PC-3 (cell line): Measurements from ENCODE around the gene MAP1B. TPM values are rescaled to one million over a fixed set of nuclear protein-coding genes. Genes with fewer than 3 reads are reported as not detected.

ENCODE experiments used
- ATAC-seq: fragments of 200-7000 bp; cut with Tn5 transposase; 2 replicates; pipeline ENCODE4 v1.9.1; 2020; ENCODE audit warnings: mild to moderate bottlenecking, moderate library complexity
- BruUV-seq: library from RNA; stranded (reverse); fragments of 400-500 nt; replicated peaks from 2 replicates; lab custom pipeline; 2021; lab: Mats Ljungman, UMichigan
- CTCF ChIA-PET: fragments of 300-600 bp; sonication (Branson Sonifier 250); formaldehyde crosslinking; loops from one replicate; lab custom pipeline; 2022; ENCODE audit warnings: antibody characterized with exemption; lab: Charles Lee
- POLR2A ChIA-PET: fragments of 300-600 bp; sonication (Branson Sonifier 250); formaldehyde crosslinking; loops from one replicate; lab custom pipeline; 2022; ENCODE audit warnings: antibody characterized with exemption; ENCODE audit not compliant: unreplicated experiment; lab: Charles Lee
- DNase-seq: peaks from one replicate; pipeline ENCODE4 v3.0.0-alpha.2; 2015
- H2AFZ ChIP-seq: fragments of 300-600 bp; sonication (generic); 2 replicates; pipeline ENCODE4 v1.6.0; 2016; ENCODE audit warnings: antibody characterized with exemption, low read length
- H3F3A ChIP-seq: fragments of 300-600 bp; sonication (generic); one replicate; pipeline ENCODE4 v1.6.0; 2017; ENCODE audit warnings: antibody characterized with exemption, low read length, control low read depth, mild to moderate bottlenecking; ENCODE audit not compliant: unreplicated experiment
- H3K27ac ChIP-seq: fragments of 300-600 bp; sonication (generic); 2 replicates; pipeline ENCODE4 v1.5.1; 2016; ENCODE audit warnings: mild to moderate bottlenecking, low read length
- H3K27me3 ChIP-seq: fragments of 300-600 bp; sonication (generic); 2 replicates; pipeline ENCODE4 v1.6.1; 2016; ENCODE audit warnings: low read length, mixed read lengths
- H3K36me3 ChIP-seq: fragments of 300-600 bp; sonication (generic); 2 replicates; pipeline ENCODE4 v1.6.1; 2016; ENCODE audit warnings: low read depth, mixed run types, low read length, mixed read lengths
- H3K4me1 ChIP-seq: fragments of 300-600 bp; sonication (generic); 2 replicates; pipeline ENCODE4 v1.5.1; 2016; ENCODE audit warnings: low read length; ENCODE audit not compliant: insufficient read depth
- H3K4me2 ChIP-seq: fragments of 300-600 bp; sonication (generic); 2 replicates; pipeline ENCODE4 v1.6.0; 2016; ENCODE audit warnings: low read length
- H3K4me3 ChIP-seq: fragments of 300-600 bp; sonication (generic); 2 replicates; pipeline ENCODE4 v1.5.1; 2016; ENCODE audit warnings: mild to moderate bottlenecking, low read length, mixed read lengths
- H3K79me2 ChIP-seq: fragments of 300-600 bp; sonication (generic); 2 replicates; pipeline ENCODE4 v1.6.1; 2017; ENCODE audit warnings: low read length, mixed read lengths
- H3K9ac ChIP-seq: fragments of 300-600 bp; sonication (generic); 2 replicates; pipeline ENCODE4 v1.6.0; 2016; ENCODE audit warnings: mild to moderate bottlenecking, low read length
- H3K9me2 ChIP-seq: fragments of 300-600 bp; sonication (generic); replicated peaks from 2 replicates; pipeline ENCODE4 v1.6.1; 2016; ENCODE audit warnings: mixed run types, low read length, mixed read lengths
- H3K9me3 ChIP-seq: fragments of 300-600 bp; sonication (generic); 2 replicates; pipeline ENCODE4 v1.6.1; 2016; ENCODE audit warnings: low read length, mixed read lengths
- H4K20me1 ChIP-seq: fragments of 300-600 bp; sonication (generic); 2 replicates; pipeline ENCODE4 v1.6.1; 2016; ENCODE audit warnings: low read length, mixed read lengths
- EZH2 ChIP-seq: fragments of 300-600 bp; sonication (generic); IDR thresholded peaks from one replicate; pipeline ENCODE4 v1.6.1; 2017; ENCODE audit warnings: antibody characterized with exemption, mild to moderate bottlenecking, low read length; ENCODE audit not compliant: unreplicated experiment
- EZH2phosphoT487 ChIP-seq: fragments of 300-600 bp; sonication (generic); IDR thresholded peaks from 2 replicates; pipeline ENCODE4 v1.6.1; 2018; ENCODE audit warnings: mild to moderate bottlenecking, antibody characterized with exemption, low read length, borderline replicate concordance
- intact Hi-C: fragments of 100-400 bp; cut with micrococcal nuclease; formaldehyde crosslinking; loops from 2 replicates; pipeline ENCODE4 v1.9.0; 2023
- total RNA-seq: library from RNA; depleted of rRNA; stranded (reverse); fragments of >200 nt; gene quantifications from 2 replicates; pipeline ENCODE4 v1.2.3, GENCODE V29; 2014
- TF ChIP-seq, protein P1 (sequence below): fragments of 300-600 bp; sonication (generic); conservative IDR thresholded peaks from 2 replicates; pipeline ENCODE4 v1.5.1; 2017; ENCODE audit warnings: antibody characterized with exemption, low read depth, mild to moderate bottlenecking, low read length

The MAP1B gene
- total RNA-seq, 1 experiment from 2014 or later = 12.8 TPM

- Histone ChIP-seq H2AFZ (no peak overlapping the region), H4K20me1 (no peaks in the 10 kb centered on the region), H3K27me3 (no peaks in the 10 kb centered on the region), H3K9me2 (no peaks in the 10 kb centered on the region), H3K79me2 (no peaks in the 10 kb centered on the region), H3K4me3 (no peak overlapping the region), H3K4me2 (no peak overlapping the region), H3K9me3 (no peaks in the 10 kb centered on the region), H3F3A (no peaks in the 10 kb centered on the region), H3K4me1 (peaks cover 2% of the 10 kb centered on the region), H3K9ac (no peak overlapping the region), H3K27ac (no peak overlapping the region), H3K36me3 (peaks cover 20% of the 10 kb centered on the region)
- POLR2A ChIA-PET = no interaction called here
- DNase-seq (no peak), ATAC-seq (no peak)
- no TSS peak for BruUV-seq
- TF ChIP-seq, protein P1, sequence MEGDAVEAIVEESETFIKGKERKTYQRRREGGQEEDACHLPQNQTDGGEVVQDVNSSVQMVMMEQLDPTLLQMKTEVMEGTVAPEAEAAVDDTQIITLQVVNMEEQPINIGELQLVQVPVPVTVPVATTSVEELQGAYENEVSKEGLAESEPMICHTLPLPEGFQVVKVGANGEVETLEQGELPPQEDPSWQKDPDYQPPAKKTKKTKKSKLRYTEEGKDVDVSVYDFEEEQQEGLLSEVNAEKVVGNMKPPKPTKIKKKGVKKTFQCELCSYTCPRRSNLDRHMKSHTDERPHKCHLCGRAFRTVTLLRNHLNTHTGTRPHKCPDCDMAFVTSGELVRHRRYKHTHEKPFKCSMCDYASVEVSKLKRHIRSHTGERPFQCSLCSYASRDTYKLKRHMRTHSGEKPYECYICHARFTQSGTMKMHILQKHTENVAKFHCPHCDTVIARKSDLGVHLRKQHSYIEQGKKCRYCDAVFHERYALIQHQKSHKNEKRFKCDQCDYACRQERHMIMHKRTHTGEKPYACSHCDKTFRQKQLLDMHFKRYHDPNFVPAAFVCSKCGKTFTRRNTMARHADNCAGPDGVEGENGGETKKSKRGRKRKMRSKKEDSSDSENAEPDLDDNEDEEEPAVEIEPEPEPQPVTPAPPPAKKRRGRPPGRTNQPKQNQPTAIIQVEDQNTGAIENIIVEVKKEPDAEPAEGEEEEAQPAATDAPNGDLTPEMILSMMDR = no peak
- TF ChIP-seq EZH2 = no peak
- TF ChIP-seq EZH2phosphoT487 = no peak
- intact Hi-C loops = no loop called here
- CTCF ChIA-PET = no interaction called here
Measured at GRCh38 chr5:72228960-72229359, 121.7 kb downstream of the MAP1B start.

DNA sequence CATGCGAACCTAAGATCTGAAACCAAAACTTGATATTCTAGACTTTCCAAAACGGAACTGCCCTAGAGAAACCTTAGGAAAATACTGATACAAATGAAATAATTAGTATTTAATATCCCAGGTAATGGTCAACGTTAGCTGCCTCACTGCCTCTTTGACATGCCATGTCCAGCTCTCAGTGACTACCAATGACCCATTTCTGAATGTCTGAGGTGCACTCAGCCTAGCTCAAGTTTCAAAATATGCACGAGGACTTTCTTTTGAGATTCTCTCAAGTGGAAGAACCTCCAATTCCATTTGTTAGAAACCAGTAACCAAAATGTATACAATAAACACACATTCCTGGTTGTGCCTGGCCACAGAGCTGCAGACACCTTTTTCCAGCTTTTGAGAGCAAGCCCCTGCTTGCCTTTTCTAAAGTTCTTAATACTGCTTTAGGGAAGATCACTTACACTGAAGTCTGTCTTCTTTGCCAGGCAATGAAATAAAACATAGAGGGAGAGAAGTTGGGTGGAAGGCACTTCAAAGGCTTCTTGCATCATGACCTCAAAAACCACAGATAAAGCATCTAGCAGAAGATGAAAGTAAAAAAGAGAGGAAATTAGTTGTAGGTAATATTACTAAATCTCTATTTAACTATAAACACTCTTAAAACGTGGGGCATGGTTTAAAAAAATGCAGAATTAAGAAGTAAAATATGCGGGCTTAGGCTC is 124.9 kb downstream of the MAP1B start:
- Histone ChIP-seq H3K79me2 (no peaks in the 10 kb centered on the region), H3K36me3 (peaks cover 18% of the 10 kb centered on the region), H3K9ac (no peak overlapping the region), H4K20me1 (no peaks in the 10 kb centered on the region), H3K27me3 (no peaks in the 10 kb centered on the region), H3K27ac (no peak overlapping the region), H3K9me2 (no peaks in the 10 kb centered on the region), H3K4me2 (no peak overlapping the region), H3K4me1 (peaks cover 18% of the 10 kb centered on the region), H3F3A (no peaks in the 10 kb centered on the region), H3K9me3 (no peaks in the 10 kb centered on the region), H3K4me3 (no peak overlapping the region), H2AFZ (no peak overlapping the region)
- no TSS peak for BruUV-seq
- CTCF ChIA-PET = no interaction called here
- POLR2A ChIA-PET = interaction anchor here (0.6 kb wide), 1 partner anchor 15 kb away, joined by 9 read pairs; no protein-coding TSS in a partner anchor
- ATAC-seq = no peak
- intact Hi-C loops = no loop called here
- no peak for TF ChIP-seq EZH2
- no peak for TF ChIP-seq EZH2phosphoT487
- TF ChIP-seq, protein P1 = no peak
- DNase-seq = no peak

- Histone ChIP-seq H3K79me2 (no peaks in the 10 kb centered on the region), H3K36me3 (peaks cover 18% of the 10 kb centered on the region), H3K4me1 (peaks cover 18% of the 10 kb centered on the region), H3K9me2 (no peaks in the 10 kb centered on the region), H3F3A (no peaks in the 10 kb centered on the region), H3K27ac (no peak overlapping the region), H3K4me2 (no peak overlapping the region), H3K9me3 (no peaks in the 10 kb centered on the region), H3K27me3 (no peaks in the 10 kb centered on the region), H2AFZ (no peak overlapping the region), H4K20me1 (no peaks in the 10 kb centered on the region), H3K4me3 (no peak overlapping the region), H3K9ac (no peak overlapping the region)
- no peak for DNase-seq
- ChIA-PET CTCF (no interaction called here), POLR2A (no interaction called here)
- no peak for ATAC-seq
- no peak for TF ChIP-seq EZH2
- intact Hi-C loops = no loop called here
- no TSS peak for BruUV-seq
Measured at GRCh38 chr5:72232838-72233237, 125.6 kb downstream of the MAP1B start.
